GM12873 (cell line): ENCODE data around the gene TP63.

Experiments
- CTCF ChIP-seq: IDR thresholded peaks from 2 replicates; pipeline ENCODE4 v1.5.1; 2012; ENCODE audit warnings: low read depth, mild to moderate bottlenecking, moderate library complexity, low read length, control low read depth; ENCODE audit not compliant: insufficient read depth; ENCODE audit errors: missing control alignments

The TP63 gene

GRCh38 chr3:189927975-189928895 lies 297.0 kb downstream of the TP63 start:
- TF ChIP-seq CTCF, result no peak

GRCh38 chr3:189936201-189936945 lies 305.2 kb downstream of the TP63 start:
- no peak for TF ChIP-seq CTCF

- TF ChIP-seq CTCF, result no peak
Observed at GRCh38 chr3:189937302-189938127, 306.3 kb downstream of the TP63 start.

GRCh38 chr3:189941125-189941524 lies 309.9 kb downstream of the TP63 start:
- TF ChIP-seq CTCF, result no peak

GRCh38 chr3:189941679-189942078 lies 310.5 kb downstream of the TP63 start:
- TF ChIP-seq CTCF, result no peak

GRCh38 chr3:189942948-189943347 lies 311.8 kb downstream of the TP63 start:
- TF ChIP-seq CTCF, result no peak
